Activated CD4-positive, alpha-beta T cell treated with anti-CD3 and anti-CD28 coated beads, Interleukin-2, Interleukin-6, amounts not matched to agents 100 ng/mL and 50 ng/mL, durations not matched to agents 16 hours and 8 hours (primary cell): ENCODE results near the gene MINAR1.
A peak's percentile ranks its signal among the peaks of the same experiment; 100 is the strongest.

Source experiments
- DNase-seq: peaks from one replicate; pipeline ENCODE4 v3.0.0-alpha.2; 2020

MINAR1 gene

DNA sequence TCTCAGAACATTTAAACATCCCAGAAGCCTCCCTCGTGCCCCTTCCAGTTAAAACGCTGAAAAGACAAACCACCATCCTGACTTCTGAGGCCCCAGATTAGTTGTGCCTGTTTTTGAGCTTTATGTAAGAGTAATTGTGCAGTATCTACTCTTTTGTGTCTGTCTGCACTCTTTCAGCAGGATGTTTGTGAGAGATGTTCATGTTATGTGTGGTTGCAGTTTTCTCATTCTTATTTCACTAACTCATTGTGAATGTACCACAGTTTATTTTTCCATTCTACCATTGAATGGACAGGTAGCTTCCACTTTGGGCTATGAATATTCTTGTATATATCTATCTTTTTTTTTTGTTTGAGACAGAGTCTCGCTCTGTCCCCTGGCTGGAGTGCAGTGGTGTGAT is 40.3 kb downstream of the MINAR1 start:
- DNase-seq, result no peak

DNA sequence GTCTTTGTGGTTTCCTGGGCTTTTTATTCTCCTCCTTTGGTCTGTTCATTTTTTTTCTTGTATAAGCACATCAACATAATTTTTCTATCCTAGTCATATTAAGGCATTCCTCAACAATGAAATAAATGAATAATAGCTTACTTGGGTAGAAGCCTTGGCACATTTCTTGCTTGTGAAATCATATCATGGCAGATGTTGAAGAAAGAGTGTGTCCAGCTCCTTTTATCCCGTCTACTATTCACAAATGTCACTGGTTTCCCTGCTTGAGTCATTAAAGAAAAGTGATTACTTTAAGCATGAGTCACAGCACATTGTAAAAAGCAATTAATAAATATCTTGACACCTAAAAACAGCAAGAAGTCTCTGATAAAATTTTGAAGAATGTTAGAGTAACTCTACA is 42.1 kb downstream of the MINAR1 start:
- no peak for DNase-seq

DNA sequence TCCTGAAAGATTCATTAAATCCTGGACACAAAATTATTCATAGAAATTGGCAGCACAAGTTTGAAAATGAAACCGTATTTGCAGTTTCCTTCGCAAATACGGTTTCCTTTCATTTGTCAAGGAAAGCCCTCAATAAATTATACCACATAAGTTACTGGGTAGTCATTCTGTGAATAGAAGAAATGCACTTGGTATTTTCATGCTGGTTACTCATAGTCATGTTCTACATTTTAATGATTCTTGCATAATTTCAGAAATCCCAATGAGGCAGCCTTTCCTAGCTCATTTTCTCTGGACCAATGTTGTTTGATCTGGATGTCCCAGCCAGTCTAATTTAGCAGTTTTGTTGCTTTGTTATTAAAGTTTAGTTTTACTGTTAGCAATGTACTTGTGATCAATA is 43.2 kb downstream of the MINAR1 start:
- DNase-seq, result peak; percentile 1

DNA sequence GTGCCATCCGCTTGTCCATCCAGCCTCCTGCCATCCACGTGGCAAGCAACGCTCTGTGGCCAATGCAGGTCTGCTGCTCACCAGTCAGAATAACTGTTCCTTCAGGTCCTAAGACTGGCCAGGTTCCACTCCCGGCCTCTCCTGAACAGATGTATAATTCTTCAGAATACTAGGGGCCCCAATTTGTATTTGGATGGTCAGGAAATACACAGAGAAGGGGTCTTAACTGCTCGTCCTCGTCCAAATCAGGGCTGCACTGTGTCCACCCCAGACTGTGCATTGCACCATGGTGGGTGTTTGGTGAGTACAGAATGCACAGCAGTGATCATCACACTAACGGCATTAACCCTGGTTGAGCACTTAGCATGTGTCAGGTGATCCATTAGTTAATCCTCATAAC is 46.0 kb downstream of the MINAR1 start:
- no peak for DNase-seq

DNA sequence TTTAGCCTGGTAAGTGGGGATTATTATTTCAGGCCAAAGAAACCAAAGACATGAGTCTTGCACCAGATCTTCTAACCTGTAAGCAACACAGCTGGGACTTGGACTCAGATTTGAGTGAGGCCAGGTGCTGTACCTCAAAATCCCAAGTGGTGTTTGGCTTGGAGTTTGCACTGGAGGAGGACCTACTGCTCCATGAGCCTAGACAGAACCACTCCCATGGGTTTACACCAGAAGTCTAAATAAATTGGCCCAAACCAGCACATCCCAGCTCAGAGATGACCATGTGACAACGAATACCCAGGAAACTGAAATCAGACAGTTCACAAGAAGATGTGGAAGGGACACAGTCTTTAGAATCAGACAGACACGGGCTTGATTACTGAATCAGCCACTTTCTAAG is 47.5 kb downstream of the MINAR1 start:
- DNase-seq, result no peak

DNA sequence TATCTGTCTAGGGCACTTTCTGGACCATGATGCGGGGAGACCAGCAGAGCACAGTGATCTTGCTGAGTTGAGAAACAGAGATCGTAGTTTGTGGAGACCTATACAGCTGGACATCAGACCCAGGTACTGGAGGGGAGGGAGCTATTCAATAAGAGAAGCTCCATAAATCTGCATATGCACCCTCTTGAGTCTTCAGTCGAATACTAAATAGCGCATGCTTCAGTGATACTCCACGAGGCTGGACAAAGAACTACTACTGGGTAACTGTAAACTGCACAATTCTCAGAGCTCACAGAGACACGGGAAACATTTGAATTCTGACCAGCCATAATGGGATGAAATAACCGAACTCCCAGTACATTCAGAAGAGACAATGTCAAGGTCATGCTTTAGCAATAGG is 49.7 kb downstream of the MINAR1 start:
- DNase-seq, result no peak
